Fibroblast of lung (primary cell): Measurements from ENCODE around the gene TRAK1. TPM values are rescaled to one million over a fixed set of nuclear protein-coding genes. Genes with fewer than 3 reads are reported as not detected.

Source experiments
- DNase-seq, 2 donors: peaks; one replicate each; pipeline versions ENCODE4 v3.0.0 to v3.0.0-alpha.2; 2010; ENCODE audit warnings: low read depth in 2 of 2
- H2AFZ ChIP-seq: 2 replicates; pipeline ENCODE4 v1.5.1; 2012; ENCODE audit warnings: low read length, control low read depth, inconsistent platforms
- H3K27ac ChIP-seq: 2 replicates; pipeline ENCODE4 v1.5.1; 2011; ENCODE audit warnings: low read length, control low read depth; ENCODE audit not compliant: insufficient read depth
- H3K27me3 ChIP-seq: 2 replicates; pipeline ENCODE4 v1.5.1; 2011; ENCODE audit warnings: mild to moderate bottlenecking, low read length; ENCODE audit not compliant: control insufficient read depth, insufficient read depth
- H3K36me3 ChIP-seq: 2 replicates; pipeline ENCODE4 v1.5.1; 2011; ENCODE audit warnings: low read length; ENCODE audit not compliant: control insufficient read depth, insufficient read depth
- H3K4me1 ChIP-seq: 2 replicates; pipeline ENCODE4 v1.5.1; 2011; ENCODE audit warnings: low read length; ENCODE audit not compliant: control insufficient read depth, insufficient read depth; ENCODE audit errors: extremely low read depth
- H3K4me2 ChIP-seq: 2 replicates; pipeline ENCODE4 v1.5.1; 2011; ENCODE audit warnings: low read length, control low read depth; ENCODE audit not compliant: insufficient read depth; ENCODE audit errors: extremely low read depth
- H3K4me3 ChIP-seq, 4 experiments: fragments of 200-600 bp in 1 of 4; sonication (generic) in 1 of 4; replicated peaks in 1 of 4; 2 replicates each; pipeline ENCODE4 v1.5.1; 2011 to 2016; ENCODE audit warnings: low read length in 4 of 4, low read depth in 3 of 4, mild to moderate bottlenecking in 3 of 4, control low read depth in 2 of 4, inconsistent platforms in 1 of 4, mixed read lengths in 1 of 4; ENCODE audit not compliant: insufficient read depth in 1 of 4; ENCODE audit errors: control extremely low read depth in 1 of 4
- H3K79me2 ChIP-seq: 2 replicates; pipeline ENCODE4 v1.5.1; 2012; ENCODE audit warnings: mild to moderate bottlenecking, low read length, inconsistent platforms; ENCODE audit not compliant: control insufficient read depth, insufficient read depth
- H3K9ac ChIP-seq: 2 replicates; pipeline ENCODE4 v1.5.1; 2011; ENCODE audit warnings: mild to moderate bottlenecking, low read length, control low read depth; ENCODE audit not compliant: insufficient read depth
- H3K9me3 ChIP-seq: 2 replicates; pipeline ENCODE4 v1.5.1; 2012; ENCODE audit warnings: low read depth, low read length; ENCODE audit not compliant: control insufficient read depth, insufficient read depth
- H4K20me1 ChIP-seq: 2 replicates; pipeline ENCODE4 v1.5.1; 2011; ENCODE audit warnings: low read length; ENCODE audit not compliant: control insufficient read depth, insufficient read depth; ENCODE audit errors: extremely low read depth
- CTCF ChIP-seq, 2 donors: IDR thresholded peaks in 1 of 2; conservative IDR thresholded peaks in 1 of 2; 1 replicate in 1 of 2; 2 replicates in 1 of 2; pipeline ENCODE4 v1.5.1; 2011 to 2012; ENCODE audit warnings: low read length in 2 of 2, control low read depth in 1 of 2, inconsistent platforms in 1 of 2, low read depth in 1 of 2, mild to moderate bottlenecking in 1 of 2
- EZH2 ChIP-seq: IDR thresholded peaks from 2 replicates; pipeline ENCODE4 v1.5.1; 2012; ENCODE audit warnings: low read length, control low read depth, mild to moderate bottlenecking; ENCODE audit errors: missing control alignments
- polyA plus RNA-seq, 2 donors: library from polyadenylated mRNA; depleted of rRNA in 1 of 2; stranded (reverse) in 1 of 2; unstranded in 1 of 2; fragments of >200 nt; gene quantifications; 2 replicates each; pipeline ENCODE4 v1.2.1, GENCODE V29; 2011 to 2012; ENCODE audit warnings: missing spikeins in 1 of 2
- total RNA-seq: library from RNA; depleted of rRNA; stranded (reverse); fragments of >200 nt; gene quantifications from 2 replicates; pipeline ENCODE4 v1.2.1, GENCODE V29; 2014

TRAK1 gene
- total and polyA plus RNA-seq, 2 donors (not counting 1 experiment from before 2014, with no cell fraction given), result 37.8 to 44.0 TPM

- Histone ChIP-seq H3K4me2 (no peak overlapping the region), H3K9me3 (no peaks in the 10 kb centered on the region), H3K36me3 (peaks cover 3% of the 10 kb centered on the region), H3K4me3 (no peak overlapping the region), H2AFZ (no peak overlapping the region), H3K9ac (no peak overlapping the region), H3K27ac (no peak overlapping the region), H3K4me1 (peaks cover 10% of the 10 kb centered on the region), H3K27me3 (no peaks in the 10 kb centered on the region), H3K79me2 (peaks cover 49% of the 10 kb centered on the region), H4K20me1 (no peaks in the 10 kb centered on the region)
- DNase-seq, result no peak
- TF ChIP-seq EZH2 (no peak), CTCF (conservative IDR thresholded peaks at IDR 0.05 in 1 of 2, IDR thresholded peaks at IDR 0.05 in 1 of 2; ENCODE audit: low read depth in 1 of 2, low read length in 2 of 2) (no peak)
Observed at GRCh38 chr3:42084586-42084985, 6.6 kb upstream of the TRAK1 start.

- no peak overlapping the region for H3K9ac ChIP-seq
- H4K20me1 ChIP-seq, result no peaks in the 10 kb centered on the region
- no peak overlapping the region for H3K27ac ChIP-seq
- no peak overlapping the region for H2AFZ ChIP-seq
- no peak overlapping the region for H3K4me2 ChIP-seq
- TF ChIP-seq CTCF (conservative IDR thresholded peaks at IDR 0.05 in 1 of 2, IDR thresholded peaks at IDR 0.05 in 1 of 2; ENCODE audit: low read depth in 1 of 2, low read length in 2 of 2) (no peak), EZH2 (no peak)
- no peak overlapping the region for H3K4me3 ChIP-seq
- peaks cover 5% of the 10 kb centered on the region for H3K4me1 ChIP-seq
- no peaks in the 10 kb centered on the region for H3K27me3 ChIP-seq
- H3K36me3 ChIP-seq, result peaks cover 3% of the 10 kb centered on the region
- peaks cover 38% of the 10 kb centered on the region for H3K79me2 ChIP-seq
- H3K9me3 ChIP-seq, result no peaks in the 10 kb centered on the region
- no peak for DNase-seq
Observed at GRCh38 chr3:42085641-42086376, 5.3 kb upstream of the TRAK1 start.

- Histone ChIP-seq H3K4me1 (peaks cover 2% of the 10 kb centered on the region), H2AFZ (no peak overlapping the region), H3K4me3 (no peak overlapping the region), H4K20me1 (no peaks in the 10 kb centered on the region), H3K9ac (no peak overlapping the region), H3K4me2 (no peak overlapping the region), H3K27ac (no peak overlapping the region), H3K9me3 (no peaks in the 10 kb centered on the region), H3K27me3 (no peaks in the 10 kb centered on the region), H3K79me2 (peaks cover 19% of the 10 kb centered on the region), H3K36me3 (peaks cover 5% of the 10 kb centered on the region)
- no peak for DNase-seq
- TF ChIP-seq CTCF (conservative IDR thresholded peaks at IDR 0.05 in 1 of 2, IDR thresholded peaks at IDR 0.05 in 1 of 2; ENCODE audit: low read depth in 1 of 2, low read length in 2 of 2) (no peak), EZH2 (no peak)
Observed at GRCh38 chr3:42088803-42089530, 2.2 kb upstream of the TRAK1 start.
